HG02885 (cell line): ENCODE results near the gene TRAPPC2.
"Not testable (repeated sequence)": the region's sequence is repeated elsewhere in the genome, so short reads cannot be mapped to it uniquely, and the experiment has no call there.

Experiments used
- ATAC-seq: cut with Tn5 transposase; IDR thresholded peaks from one replicate; pipeline ENCODE4 v1.9.1; 2021; ENCODE audit warnings: mild to moderate bottlenecking; ENCODE audit not compliant: unreplicated experiment, poor library complexity

The TRAPPC2 gene

DNA sequence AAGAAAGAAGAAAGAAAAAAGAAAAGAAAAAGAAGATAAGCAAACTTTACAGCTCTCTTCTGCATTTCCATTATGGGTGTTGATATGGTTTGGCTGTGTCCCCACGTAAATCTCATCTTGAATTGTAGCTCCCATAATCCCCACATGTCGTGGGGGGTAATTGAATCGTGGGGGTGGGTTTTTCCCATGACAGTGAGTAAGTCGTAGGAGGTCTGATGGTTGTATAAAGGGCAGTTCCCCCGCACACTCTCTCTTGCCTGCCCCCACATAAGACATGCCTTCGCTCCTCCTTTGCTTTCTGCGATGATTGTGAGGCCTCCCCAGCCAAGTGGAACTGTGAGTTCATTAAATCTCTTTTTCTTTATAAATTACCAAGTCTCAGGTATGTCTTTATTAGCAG, 52.8 kb downstream of the TRAPPC2 start:
- ATAC-seq, result no peak

DNA sequence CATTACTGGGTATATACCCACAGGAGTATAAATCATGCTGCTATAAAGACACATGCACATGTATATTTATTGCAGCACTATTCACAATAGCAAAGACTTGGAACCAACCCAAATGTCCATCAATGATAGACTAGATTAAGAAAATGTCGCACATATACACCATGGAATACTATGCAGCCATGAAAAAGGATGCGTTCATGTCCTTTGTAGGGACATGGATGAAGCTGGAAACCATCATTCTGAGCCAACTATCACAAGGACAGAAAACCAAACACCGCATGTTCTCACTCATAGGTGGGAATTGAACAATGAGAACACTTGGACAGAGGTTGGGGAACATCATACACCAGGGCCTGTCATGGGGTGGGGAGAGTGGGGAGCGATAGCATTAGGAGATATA, 54.7 kb downstream of the TRAPPC2 start:
- ATAC-seq, result not testable (repeated sequence)

DNA sequence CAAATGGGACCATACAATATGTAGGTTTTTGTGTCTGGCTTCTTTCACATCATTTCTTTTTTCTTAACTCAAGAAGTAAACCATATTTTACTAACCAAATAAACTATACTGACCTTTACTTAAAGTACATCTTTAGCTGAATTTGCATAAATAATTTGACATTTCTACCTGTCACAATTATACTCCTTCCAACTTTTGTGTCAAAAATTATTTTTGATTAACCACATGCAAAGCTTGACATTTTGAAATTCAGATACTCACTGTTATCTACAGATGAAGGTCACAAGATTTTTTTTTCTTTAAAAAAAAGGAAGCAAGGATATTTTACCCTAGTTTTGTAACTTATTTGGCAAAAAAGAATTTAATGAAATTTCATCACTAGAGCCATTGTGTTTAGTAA, 57.5 kb downstream of the TRAPPC2 start:
- ATAC-seq, result no peak

DNA sequence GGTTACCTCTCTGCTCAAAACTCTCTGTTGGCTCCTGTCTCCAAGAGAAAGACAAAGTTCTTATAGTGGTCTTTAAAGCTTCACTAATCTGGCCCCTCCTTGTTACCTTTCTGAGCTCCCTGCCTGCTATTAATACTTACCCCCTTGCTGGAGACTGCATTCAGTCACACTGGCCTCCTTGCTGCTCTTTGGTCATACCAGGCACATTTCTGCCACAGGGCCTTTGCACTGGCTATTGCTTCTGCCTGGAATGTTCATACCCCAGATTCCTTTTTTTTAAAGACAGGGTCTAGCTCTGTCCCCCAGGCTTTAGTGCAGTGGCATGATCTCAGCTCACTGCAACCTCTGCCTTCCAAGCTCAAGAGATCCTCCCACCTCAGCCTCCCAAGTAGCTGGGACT, 61.4 kb downstream of the TRAPPC2 start:
- no peak for ATAC-seq

DNA sequence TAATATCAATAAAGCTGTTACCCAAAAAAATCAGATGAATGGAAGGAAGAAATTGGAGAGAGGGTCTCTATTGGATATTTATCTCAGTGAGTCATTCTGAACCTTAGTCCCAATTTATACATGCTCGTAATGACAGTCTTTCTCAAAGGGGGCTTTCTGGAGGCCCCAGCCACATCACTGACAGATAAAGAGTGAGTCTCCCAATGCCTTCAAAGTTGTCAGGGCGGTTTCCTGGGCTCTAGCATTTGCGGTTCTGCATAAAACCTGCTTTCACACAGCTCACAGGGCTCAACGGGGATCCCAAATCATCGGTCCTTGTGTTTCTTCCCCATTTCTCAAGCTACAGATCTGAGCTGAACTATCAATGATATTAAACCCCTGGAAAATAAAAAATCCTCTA, 64.2 kb downstream of the TRAPPC2 start:
- no peak for ATAC-seq

DNA sequence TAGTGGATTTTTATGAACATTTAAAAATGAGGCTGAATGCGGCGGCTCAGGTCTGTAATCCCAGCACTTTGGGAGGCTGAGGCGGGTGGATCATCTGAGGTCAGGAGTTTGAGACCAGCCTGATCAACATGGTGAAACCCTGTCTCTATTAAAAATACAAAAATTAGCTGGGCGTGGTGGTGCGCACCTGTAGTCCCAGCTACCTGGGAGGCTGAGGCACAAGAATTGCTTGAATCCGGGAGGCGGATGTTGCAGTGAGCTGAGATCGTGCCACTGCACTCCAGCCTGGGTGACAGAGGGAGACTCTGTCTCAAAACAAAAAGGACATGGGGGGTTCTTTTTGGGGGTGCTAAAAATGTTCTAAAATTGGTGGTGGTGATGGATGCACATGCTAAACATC, 64.7 kb downstream of the TRAPPC2 start:
- ATAC-seq, result not testable (repeated sequence)

DNA sequence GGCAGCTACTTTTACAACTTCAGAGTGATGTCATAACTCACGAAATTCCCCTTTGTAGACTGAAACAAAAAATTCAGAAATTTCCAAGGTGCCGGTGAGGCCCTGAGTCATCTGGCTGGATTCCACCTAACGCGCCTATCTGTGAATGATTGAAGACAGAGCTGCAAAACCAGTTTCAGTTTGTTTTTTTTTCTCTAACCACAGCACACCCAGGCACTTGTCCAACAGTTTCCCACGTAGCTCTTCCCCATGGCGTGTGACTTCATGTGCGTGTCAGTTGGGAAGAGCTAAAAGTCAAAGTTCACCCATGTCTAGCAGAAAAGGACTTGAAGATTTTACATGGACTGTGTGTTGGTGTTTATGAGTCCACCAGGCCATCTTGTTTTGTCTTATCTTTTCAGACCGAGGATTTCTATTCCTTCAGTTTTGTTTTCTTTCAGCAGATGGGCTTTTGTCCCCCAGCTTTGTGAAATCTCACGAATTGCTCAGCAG, 65.1 kb downstream of the TRAPPC2 start:
- peak; percentile 87 for ATAC-seq

DNA sequence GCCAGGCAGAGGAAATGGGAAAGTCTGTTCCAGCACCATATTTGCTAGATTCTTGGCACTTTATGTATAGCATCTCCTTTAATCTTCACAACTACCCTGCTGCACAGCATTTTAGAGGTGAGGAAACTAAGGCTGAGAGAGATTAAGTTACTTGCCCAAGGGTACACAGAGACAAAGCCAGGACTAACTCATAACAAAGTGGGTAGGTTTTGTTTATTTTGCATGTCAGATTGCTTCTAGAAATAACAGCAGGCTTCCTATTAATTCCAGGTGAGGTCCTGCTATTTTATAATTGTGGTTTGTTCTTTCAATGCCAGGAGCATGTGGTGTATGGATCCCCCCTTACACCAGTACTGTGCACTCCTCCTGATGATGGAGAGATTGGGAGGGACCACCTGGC, 66.5 kb downstream of the TRAPPC2 start:
- no peak for ATAC-seq

DNA sequence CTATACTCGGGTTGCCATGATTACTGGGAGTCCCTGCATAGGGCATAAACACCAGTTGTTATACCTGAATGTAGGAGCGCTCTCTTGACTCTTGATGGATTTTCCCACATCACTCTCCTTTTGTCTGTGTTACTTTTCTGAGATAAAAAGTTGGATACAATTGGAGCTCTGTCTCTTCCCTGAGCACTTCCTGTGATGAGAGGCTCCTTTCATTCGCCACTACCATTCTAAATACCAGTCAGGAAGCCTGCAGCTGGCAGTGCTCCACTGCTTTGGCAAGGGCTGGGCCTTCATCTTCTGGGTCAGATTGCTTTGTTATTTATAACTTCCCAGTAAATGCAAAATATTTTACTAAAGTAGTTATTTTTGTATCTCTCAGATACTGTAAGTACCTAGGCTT, 67.6 kb downstream of the TRAPPC2 start:
- no peak for ATAC-seq

DNA sequence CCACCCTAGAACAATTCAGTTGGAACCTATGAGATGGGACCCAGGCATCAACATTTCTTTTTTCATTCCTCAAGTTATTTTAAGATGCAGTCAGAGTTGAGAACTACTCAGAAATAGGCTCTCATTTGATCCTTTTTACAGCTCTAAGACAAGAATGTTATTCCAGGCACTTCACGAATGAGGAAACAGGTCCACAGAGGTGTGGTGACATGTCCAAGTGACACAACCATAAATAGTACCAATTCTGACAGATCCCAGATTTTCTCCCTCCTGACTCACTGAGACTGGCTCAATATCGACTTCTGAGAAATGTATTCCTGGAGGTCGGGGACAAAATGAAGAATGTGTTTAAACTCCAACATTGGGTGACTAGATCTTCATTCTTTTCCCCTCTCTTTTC, 70.4 kb downstream of the TRAPPC2 start:
- ATAC-seq, result no peak

DNA sequence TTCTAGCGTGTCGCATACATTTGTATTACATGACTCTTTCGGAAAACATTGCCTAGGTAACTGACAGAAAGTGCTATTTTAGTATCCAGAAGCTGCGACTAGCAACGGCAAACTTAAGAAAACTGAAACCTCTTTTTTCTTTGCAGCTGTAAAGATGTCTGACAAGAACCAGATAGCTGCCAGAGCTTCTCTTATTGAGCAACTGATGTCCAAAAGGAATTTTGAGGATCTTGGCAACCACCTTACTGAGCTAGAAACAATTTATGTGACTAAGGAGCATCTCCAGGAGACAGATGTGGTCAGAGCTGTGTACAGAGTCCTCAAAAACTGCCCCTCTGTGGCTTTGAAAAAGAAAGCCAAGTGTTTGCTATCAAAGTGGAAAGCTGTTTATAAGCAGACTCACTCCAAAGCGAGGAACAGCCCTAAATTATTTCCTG, 72.0 kb downstream of the TRAPPC2 start:
- ATAC-seq, result peak; percentile 59
